Prostate gland (tissue), 2 donors: Measurements from ENCODE around the gene IQGAP3.

Experiments
- CTCF ChIP-seq, 4 experiments: fragments of 200-600 bp in 2 of 4; fragments of 450-650 bp in 2 of 4; sonication (generic) in 2 of 4; IDR thresholded peaks; 1 replicate in 3 of 4; 2 replicates in 1 of 4; pipeline ENCODE4 v1.5.1; 2016 to 2019; ENCODE audit warnings: antibody characterized with exemption in 4 of 4, mild to moderate bottlenecking in 2 of 4, moderate library complexity in 2 of 4
- POLR2A ChIP-seq: fragments of 450-650 bp; IDR thresholded peaks from one replicate; pipeline ENCODE4 v1.6.1; 2016; ENCODE audit warnings: antibody characterized with exemption, mild to moderate bottlenecking
- POLR2AphosphoS5 ChIP-seq: sonication (generic); formaldehyde crosslinking; IDR thresholded peaks from one replicate; pipeline ENCODE4 v1.6.1; 2017; ENCODE audit warnings: antibody characterized with exemption

- TF ChIP-seq CTCF (IDR thresholded peaks at IDR 0.05) (no peak), POLR2A (no peak), POLR2AphosphoS5 (no peak)
These were observed 62.8 kb downstream of the IQGAP3 start for GRCh38 chr1:156509424-156510034.
